ENCODE results near the gene BTN1A1. TPM values are rescaled to one million over a fixed set of nuclear protein-coding genes. Genes with fewer than 3 reads are reported as not detected.

Gene BTN1A1
- polyA plus RNA-seq, 2 of the 4 experiments (the other 2 are of a cell fraction): not detected

GRCh38 chr6:26476896-26477295, 23.2 kb upstream of the BTN1A1 start:
- no peak for ATAC-seq
- no peak overlapping the region for H3K27ac ChIP-seq
- no peaks in the 10 kb centered on the region for H3K9me3 ChIP-seq
- whole genome bisulfite sequencing (ENCODE audit: missing lambda C conversion rate): 92% methylated on average over 4 of the region's 4 CpGs
- no peak overlapping the region for H3K4me3 ChIP-seq
- peaks cover 24% of the 10 kb centered on the region for H3K4me1 ChIP-seq
- no peak overlapping the region for H3K4me2 ChIP-seq
- ChIA-PET POLR2A (no interaction called here), CTCF (interaction anchor here (0.7 to 1.9 kb wide), 2 partner anchors 32 to 135 kb away, joined by 3 to 8 read pairs; no protein-coding TSS in a partner anchor)
- no peak for TF ChIP-seq ESRRA (IDR thresholded peaks at IDR 0.05; ENCODE audit: borderline replicate concordance, low read length)
- TF ChIP-seq EHMT2 (IDR thresholded peaks at IDR 0.05; ENCODE audit: low read depth): no peak
- TF ChIP-seq FOXS1 (CRISPR knock-in tag; IDR thresholded peaks at IDR 0.05): no peak
- TF ChIP-seq NFE2L2 (conservative IDR thresholded peaks at IDR 0.05; ENCODE audit: low read length): no peak
- TF ChIP-seq MAX (IDR thresholded peaks at IDR 0.05): no peak
- TF ChIP-seq GATA3 (IDR thresholded peaks at IDR 0.05; ENCODE audit: borderline replicate concordance): no peak
- TF ChIP-seq EHF (CRISPR knock-in tag; IDR thresholded peaks at IDR 0.05): no peak
- no peak for TF ChIP-seq FOSB (CRISPR knock-in tag; IDR thresholded peaks at IDR 0.05)
- no peak for TF ChIP-seq EP300 (IDR thresholded peaks at IDR 0.05)
- no peak for TF ChIP-seq MYC (IDR thresholded peaks at IDR 0.05; ENCODE audit: borderline replicate concordance, low read length)
- no peak for TF ChIP-seq KDM5A (IDR thresholded peaks at IDR 0.05)
- no peak for TF ChIP-seq MAFK (IDR thresholded peaks at IDR 0.05; ENCODE audit: partially characterized antibody)
- TF ChIP-seq RNF2 (IDR thresholded peaks at IDR 0.05; ENCODE audit: borderline replicate concordance, low read depth): no peak
- TF ChIP-seq RAD21 (conservative IDR thresholded peaks at IDR 0.05 in 1 of 2, IDR thresholded peaks at IDR 0.05 in 1 of 2): no peak
- no peak for TF ChIP-seq SREBF2 (IDR thresholded peaks at IDR 0.05)
- no peak for TF ChIP-seq HOXB13 (CRISPR knock-in tag; IDR thresholded peaks at IDR 0.05; ENCODE audit: low read depth)
- TF ChIP-seq HEYL (CRISPR knock-in tag; IDR thresholded peaks at IDR 0.05): no peak
- TF ChIP-seq, protein P1, sequence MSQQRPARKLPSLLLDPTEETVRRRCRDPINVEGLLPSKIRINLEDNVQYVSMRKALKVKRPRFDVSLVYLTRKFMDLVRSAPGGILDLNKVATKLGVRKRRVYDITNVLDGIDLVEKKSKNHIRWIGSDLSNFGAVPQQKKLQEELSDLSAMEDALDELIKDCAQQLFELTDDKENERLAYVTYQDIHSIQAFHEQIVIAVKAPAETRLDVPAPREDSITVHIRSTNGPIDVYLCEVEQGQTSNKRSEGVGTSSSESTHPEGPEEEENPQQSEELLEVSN (IDR thresholded peaks at IDR 0.05; ENCODE audit: borderline replicate concordance, low read depth): no peak
- no peak for TF ChIP-seq NPAS2 (CRISPR knock-in tag; IDR thresholded peaks at IDR 0.05; ENCODE audit: borderline replicate concordance)
- DNase-seq (ENCODE audit: low read depth in 1 of 2, low spot score in 1 of 2): no peak
- FAIRE-seq: no peak

DNA sequence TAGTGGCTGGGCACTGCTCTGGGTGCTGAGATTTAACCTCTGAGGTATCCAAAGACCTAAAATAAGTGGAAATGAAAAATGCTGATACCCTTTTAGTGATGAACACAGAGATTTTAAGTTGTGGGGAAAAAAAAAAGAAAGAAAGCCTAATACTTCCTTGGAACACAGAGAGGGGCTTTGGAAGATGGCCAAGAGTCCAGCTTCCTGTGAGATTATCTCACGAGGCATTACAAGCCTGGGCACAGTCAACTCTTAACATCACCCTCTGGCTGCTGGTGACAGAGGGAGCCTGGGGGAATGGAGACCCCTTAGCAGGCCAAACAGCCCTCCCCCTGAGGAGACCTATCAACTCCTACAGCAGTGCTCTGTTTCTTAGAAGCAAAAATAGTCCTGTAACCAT, 22.7 kb upstream of the BTN1A1 start:
- no peaks in the 10 kb centered on the region for H3K9me3 ChIP-seq
- ChIA-PET CTCF (no interaction called here), POLR2A (no interaction called here)
- no peak overlapping the region for H3K4me2 ChIP-seq
- ATAC-seq (no peak), FAIRE-seq (no peak), DNase-seq (ENCODE audit: low read depth in 1 of 2, low spot score in 1 of 2) (no peak)
- 82% methylated on average over 1 of the region's 1 CpG for WGBS (ENCODE audit: missing lambda C conversion rate)
- H3K4me1 ChIP-seq: peaks cover 24% of the 10 kb centered on the region
- no peak for TF ChIP-seq HEYL (CRISPR knock-in tag; IDR thresholded peaks at IDR 0.05)
- no peak overlapping the region for H3K4me3 ChIP-seq
- no peak overlapping the region for H3K27ac ChIP-seq

- ChIA-PET POLR2A (interaction anchor here (0.6 kb wide), 1 partner anchor 263 kb away, joined by 4 read pairs; no protein-coding TSS in a partner anchor), CTCF (no interaction called here)
- Histone ChIP-seq H3K4me3 (no peak overlapping the region), H3K27ac (no peak overlapping the region), H3K4me1 (peaks cover 22% of the 10 kb centered on the region), H3K9me3 (no peaks in the 10 kb centered on the region), H3K4me2 (no peak overlapping the region)
- TF ChIP-seq RCOR1 (IDR thresholded peaks at IDR 0.05; ENCODE audit: low read depth, low read length) (no peak), HOXB5 (CRISPR knock-in tag; IDR thresholded peaks at IDR 0.05) (no peak), JUN (IDR thresholded peaks at IDR 0.05) (no peak), HOXB13 (CRISPR knock-in tag; IDR thresholded peaks at IDR 0.05; ENCODE audit: low read depth) (no peak)
- FAIRE-seq: no peak
- WGBS (ENCODE audit: missing lambda C conversion rate): 77% methylated on average over 2 of the region's 2 CpGs
- DNase-seq (ENCODE audit: low read depth in 1 of 2, low spot score in 1 of 2): no peak
- ATAC-seq: no peak
These were observed 21.8 kb upstream of the BTN1A1 start for GRCh38 chr6:26478100-26478984.
